GM23338 (cell line): Measurements from ENCODE around the gene ZMAT3. TPM values are rescaled to one million over a fixed set of nuclear protein-coding genes. Genes with fewer than 3 reads are reported as not detected.

Source experiments
- ATAC-seq: fragments of 200-7000 bp; cut with Tn5 transposase; 3 replicates; pipeline ENCODE4 v1.9.1; 2020
- DNase-seq: peaks from one replicate; pipeline ENCODE4 v3.0.0-alpha.2; 2015; ENCODE audit warnings: low spot score
- H2AFZ ChIP-seq: fragments of 200-600 bp; sonication (generic); 2 replicates; pipeline ENCODE4 v1.8.0; 2016; ENCODE audit warnings: antibody characterized with exemption, mild to moderate bottlenecking, moderate library complexity
- H3F3A ChIP-seq: fragments of 200-600 bp; sonication (generic); replicated peaks from 2 replicates; pipeline ENCODE4 v1.8.0; 2017; ENCODE audit warnings: antibody characterized with exemption, mixed run types, low read depth
- H3K27ac ChIP-seq: fragments of 200-600 bp; sonication (generic); 2 replicates; pipeline ENCODE4 v1.6.1; 2016; ENCODE audit warnings: low read depth
- H3K27me3 ChIP-seq: fragments of 200-600 bp; sonication (generic); 2 replicates; pipeline ENCODE4 v1.8.0; 2016; ENCODE audit warnings: mild to moderate bottlenecking, mixed run types, moderate library complexity; ENCODE audit not compliant: insufficient read depth
- H3K36me3 ChIP-seq: fragments of 200-600 bp; sonication (generic); 2 replicates; pipeline ENCODE4 v1.8.0; 2016; ENCODE audit warnings: mild to moderate bottlenecking; ENCODE audit not compliant: insufficient read depth
- H3K4me1 ChIP-seq: fragments of 200-600 bp; sonication (generic); 2 replicates; pipeline ENCODE4 v1.8.0; 2016; ENCODE audit warnings: mild to moderate bottlenecking, moderate library complexity; ENCODE audit not compliant: insufficient read depth
- H3K4me2 ChIP-seq: fragments of 200-600 bp; sonication (generic); 2 replicates; pipeline ENCODE4 v1.7.1; 2017; ENCODE audit warnings: mixed run types
- H3K4me3 ChIP-seq: fragments of 200-600 bp; sonication (generic); 2 replicates; pipeline ENCODE4 v1.6.1; 2016; ENCODE audit warnings: mixed run types
- H3K79me2 ChIP-seq: fragments of 200-600 bp; sonication (generic); replicated peaks from 2 replicates; pipeline ENCODE4 v1.8.0; 2017; ENCODE audit warnings: mild to moderate bottlenecking; ENCODE audit not compliant: insufficient read depth
- H3K9me2 ChIP-seq: fragments of 200-600 bp; sonication (generic); 2 replicates; pipeline ENCODE4 v1.8.0; 2017; ENCODE audit not compliant: insufficient read depth
- H4K20me1 ChIP-seq: fragments of 200-600 bp; sonication (generic); replicated peaks from 2 replicates; pipeline ENCODE4 v1.8.0; 2017; ENCODE audit warnings: mild to moderate bottlenecking; ENCODE audit not compliant: insufficient read depth
- H3K27ac Mint-ChIP-seq: 2 replicates; pipeline ENCODE4 v1.8.0; 2020; ENCODE audit warnings: inconsistent platforms, mild to moderate bottlenecking, moderate library complexity, mixed read lengths
- H3K27me3 Mint-ChIP-seq: 3 replicates; pipeline ENCODE4 v1.8.0; 2022; ENCODE audit warnings: low read depth, mild to moderate bottlenecking, moderate library complexity, mixed read lengths, inconsistent platforms; ENCODE audit not compliant: insufficient read depth, poor library complexity
- H3K36me3 Mint-ChIP-seq: 3 replicates; pipeline ENCODE4 v1.8.0; 2021; ENCODE audit warnings: low read depth, mild to moderate bottlenecking, inconsistent platforms, moderate library complexity, mixed read lengths
- H3K4me1 Mint-ChIP-seq: 3 replicates; pipeline ENCODE4 v1.8.0; 2020; ENCODE audit warnings: mild to moderate bottlenecking, inconsistent platforms, mixed read lengths
- H3K4me3 Mint-ChIP-seq: 3 replicates; pipeline ENCODE4 v1.8.0; 2021; ENCODE audit warnings: moderate library complexity, mild to moderate bottlenecking, inconsistent platforms, mixed read lengths
- H3K9me3 Mint-ChIP-seq: 3 replicates; pipeline ENCODE4 v1.8.0; 2020; ENCODE audit warnings: moderate library complexity, mild to moderate bottlenecking, inconsistent platforms, mixed read lengths
- CREB1 ChIP-seq: fragments of 250-450 bp; sonication (Bioruptor Pico); IDR thresholded peaks from 2 replicates; pipeline ENCODE4 v1.5.0; 2020; ENCODE audit warnings: low read depth, mild to moderate bottlenecking, moderate library complexity
- EZH2 ChIP-seq: fragments of 200-600 bp; sonication (generic); IDR thresholded peaks from one replicate; pipeline ENCODE4 v1.8.0; 2017; ENCODE audit warnings: antibody characterized with exemption, mild to moderate bottlenecking, low read depth; ENCODE audit not compliant: unreplicated experiment
- EZH2phosphoT487 ChIP-seq: fragments of 200-600 bp; sonication (generic); IDR thresholded peaks from one replicate; pipeline ENCODE4 v1.8.1; 2018; ENCODE audit warnings: antibody characterized with exemption; ENCODE audit not compliant: unreplicated experiment
- JUNB ChIP-seq: IDR thresholded peaks from one replicate; pipeline ENCODE4 v1.6.1; 2016; ENCODE audit warnings: antibody characterized with exemption; ENCODE audit not compliant: unreplicated experiment
- NANOG ChIP-seq: IDR thresholded peaks from 2 replicates; pipeline ENCODE4 v1.6.1; 2016; ENCODE audit warnings: antibody characterized with exemption, borderline replicate concordance
- POLR2AphosphoS5 ChIP-seq: IDR thresholded peaks from 2 replicates; pipeline ENCODE4 v1.6.1; 2016; ENCODE audit warnings: antibody characterized with exemption, low read depth
- STAT1 ChIP-seq: IDR thresholded peaks from one replicate; pipeline ENCODE4 v1.6.1; 2016; ENCODE audit warnings: antibody characterized with exemption; ENCODE audit not compliant: unreplicated experiment
- ZNF114 ChIP-seq: fragments of 250-450 bp; sonication (Bioruptor Pico); IDR thresholded peaks from 2 replicates; pipeline ENCODE4 v1.5.0; 2020; ENCODE audit warnings: mild to moderate bottlenecking, moderate library complexity
- ZNF331 ChIP-seq: fragments of 250-450 bp; sonication (Bioruptor Pico); IDR thresholded peaks from 2 replicates; pipeline ENCODE4 v1.5.0; 2020; ENCODE audit warnings: low read depth, mild to moderate bottlenecking, moderate library complexity
- polyA plus RNA-seq: library from polyadenylated mRNA; unstranded; fragments of >200 nt; fragmentation: Nextera tagmentation; extraction: Ambion mirVana; gene quantifications from 2 replicates; pipeline ENCODE4 v1.2.1, GENCODE V29; 2016
- total RNA-seq: library from RNA; depleted of rRNA; stranded (reverse); fragments of >200 nt; shearing (Covaris generic); gene quantifications from 2 replicates; pipeline ENCODE4 v1.2.3, GENCODE V29; 2014
- TF ChIP-seq, protein P1 (sequence below): fragments of 250-450 bp; sonication (Bioruptor Pico); IDR thresholded peaks from 2 replicates; pipeline ENCODE4 v1.5.0; 2020; ENCODE audit warnings: mild to moderate bottlenecking, moderate library complexity
- TF ChIP-seq, protein P2 (sequence below): IDR thresholded peaks from one replicate; pipeline ENCODE4 v1.6.1; 2018; ENCODE audit warnings: antibody characterized with exemption; ENCODE audit not compliant: unreplicated experiment
- TF ChIP-seq, protein P3 (sequence below): IDR thresholded peaks from 2 replicates; pipeline ENCODE4 v1.6.1; 2016; ENCODE audit warnings: antibody characterized with exemption
- TF ChIP-seq, protein P4 (sequence below), 2 experiments: fragments of 200-600 bp in 1 of 2; sonication (generic) in 1 of 2; conservative IDR thresholded peaks; 2 replicates each; pipeline versions ENCODE4 v1.5.1 to v1.6.1; 2016 to 2017; ENCODE audit warnings: antibody characterized with exemption in 2 of 2, low read depth in 2 of 2, mild to moderate bottlenecking in 2 of 2, moderate library complexity in 1 of 2

Gene ZMAT3
- total and polyA plus RNA-seq, 2 experiments from 2014 or later = 10.0 to 17.3 TPM

DNA sequence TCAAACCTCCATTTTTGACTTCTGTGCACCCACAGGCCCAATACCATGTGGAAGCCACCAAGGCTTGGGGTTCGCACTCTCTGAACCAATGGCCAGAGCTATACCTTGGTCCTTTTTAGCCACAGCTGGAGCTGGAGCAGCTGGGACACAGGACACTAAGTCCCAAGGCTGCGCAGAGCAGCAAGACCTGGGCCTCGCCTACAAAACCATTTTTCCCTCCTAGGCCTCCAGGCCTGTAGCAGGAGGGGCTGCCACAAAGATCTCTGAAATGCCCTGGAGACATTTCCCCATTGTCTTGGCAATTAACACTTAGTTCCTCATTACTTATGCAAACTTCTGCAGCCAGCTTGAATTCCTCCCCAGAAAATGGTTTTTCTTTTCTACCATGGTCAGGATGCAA is 81.3 kb downstream of the ZMAT3 start:
- H3F3A ChIP-seq = no peaks in the 10 kb centered on the region
- H2AFZ ChIP-seq = no peak overlapping the region
- no peak overlapping the region for H3K4me3 ChIP-seq
- H3K79me2 ChIP-seq = no peaks in the 10 kb centered on the region
- H3K27ac ChIP-seq = no peak overlapping the region
- Mint-ChIP-seq H3K27me3 (no peaks in the 10 kb centered on the region), H3K27ac (no peak overlapping the region), H3K9me3 (peaks cover 64% of the 10 kb centered on the region), H3K4me1 (no peaks in the 10 kb centered on the region), H3K36me3 (peaks cover 50% of the 10 kb centered on the region), H3K4me3 (no peak overlapping the region)
- no peaks in the 10 kb centered on the region for H3K27me3 ChIP-seq
- H3K36me3 ChIP-seq = peaks cover 8% of the 10 kb centered on the region; the same call in 1 of the 2 replicates
- ATAC-seq (no peak), DNase-seq (no peak)
- H3K9me2 ChIP-seq = peaks cover 3% of the 10 kb centered on the region
- no peaks in the 10 kb centered on the region for H3K4me1 ChIP-seq
- TF ChIP-seq EZH2 (no peak), JUNB (no peak), STAT1 (no peak), ZNF114 (CRISPR knock-in tag) (no peak), POLR2AphosphoS5 (no peak), CREB1 (no peak), NANOG (no peak), EZH2phosphoT487 (no peak), ZNF331 (CRISPR knock-in tag) (no peak)
- TF ChIP-seq, protein P1, sequence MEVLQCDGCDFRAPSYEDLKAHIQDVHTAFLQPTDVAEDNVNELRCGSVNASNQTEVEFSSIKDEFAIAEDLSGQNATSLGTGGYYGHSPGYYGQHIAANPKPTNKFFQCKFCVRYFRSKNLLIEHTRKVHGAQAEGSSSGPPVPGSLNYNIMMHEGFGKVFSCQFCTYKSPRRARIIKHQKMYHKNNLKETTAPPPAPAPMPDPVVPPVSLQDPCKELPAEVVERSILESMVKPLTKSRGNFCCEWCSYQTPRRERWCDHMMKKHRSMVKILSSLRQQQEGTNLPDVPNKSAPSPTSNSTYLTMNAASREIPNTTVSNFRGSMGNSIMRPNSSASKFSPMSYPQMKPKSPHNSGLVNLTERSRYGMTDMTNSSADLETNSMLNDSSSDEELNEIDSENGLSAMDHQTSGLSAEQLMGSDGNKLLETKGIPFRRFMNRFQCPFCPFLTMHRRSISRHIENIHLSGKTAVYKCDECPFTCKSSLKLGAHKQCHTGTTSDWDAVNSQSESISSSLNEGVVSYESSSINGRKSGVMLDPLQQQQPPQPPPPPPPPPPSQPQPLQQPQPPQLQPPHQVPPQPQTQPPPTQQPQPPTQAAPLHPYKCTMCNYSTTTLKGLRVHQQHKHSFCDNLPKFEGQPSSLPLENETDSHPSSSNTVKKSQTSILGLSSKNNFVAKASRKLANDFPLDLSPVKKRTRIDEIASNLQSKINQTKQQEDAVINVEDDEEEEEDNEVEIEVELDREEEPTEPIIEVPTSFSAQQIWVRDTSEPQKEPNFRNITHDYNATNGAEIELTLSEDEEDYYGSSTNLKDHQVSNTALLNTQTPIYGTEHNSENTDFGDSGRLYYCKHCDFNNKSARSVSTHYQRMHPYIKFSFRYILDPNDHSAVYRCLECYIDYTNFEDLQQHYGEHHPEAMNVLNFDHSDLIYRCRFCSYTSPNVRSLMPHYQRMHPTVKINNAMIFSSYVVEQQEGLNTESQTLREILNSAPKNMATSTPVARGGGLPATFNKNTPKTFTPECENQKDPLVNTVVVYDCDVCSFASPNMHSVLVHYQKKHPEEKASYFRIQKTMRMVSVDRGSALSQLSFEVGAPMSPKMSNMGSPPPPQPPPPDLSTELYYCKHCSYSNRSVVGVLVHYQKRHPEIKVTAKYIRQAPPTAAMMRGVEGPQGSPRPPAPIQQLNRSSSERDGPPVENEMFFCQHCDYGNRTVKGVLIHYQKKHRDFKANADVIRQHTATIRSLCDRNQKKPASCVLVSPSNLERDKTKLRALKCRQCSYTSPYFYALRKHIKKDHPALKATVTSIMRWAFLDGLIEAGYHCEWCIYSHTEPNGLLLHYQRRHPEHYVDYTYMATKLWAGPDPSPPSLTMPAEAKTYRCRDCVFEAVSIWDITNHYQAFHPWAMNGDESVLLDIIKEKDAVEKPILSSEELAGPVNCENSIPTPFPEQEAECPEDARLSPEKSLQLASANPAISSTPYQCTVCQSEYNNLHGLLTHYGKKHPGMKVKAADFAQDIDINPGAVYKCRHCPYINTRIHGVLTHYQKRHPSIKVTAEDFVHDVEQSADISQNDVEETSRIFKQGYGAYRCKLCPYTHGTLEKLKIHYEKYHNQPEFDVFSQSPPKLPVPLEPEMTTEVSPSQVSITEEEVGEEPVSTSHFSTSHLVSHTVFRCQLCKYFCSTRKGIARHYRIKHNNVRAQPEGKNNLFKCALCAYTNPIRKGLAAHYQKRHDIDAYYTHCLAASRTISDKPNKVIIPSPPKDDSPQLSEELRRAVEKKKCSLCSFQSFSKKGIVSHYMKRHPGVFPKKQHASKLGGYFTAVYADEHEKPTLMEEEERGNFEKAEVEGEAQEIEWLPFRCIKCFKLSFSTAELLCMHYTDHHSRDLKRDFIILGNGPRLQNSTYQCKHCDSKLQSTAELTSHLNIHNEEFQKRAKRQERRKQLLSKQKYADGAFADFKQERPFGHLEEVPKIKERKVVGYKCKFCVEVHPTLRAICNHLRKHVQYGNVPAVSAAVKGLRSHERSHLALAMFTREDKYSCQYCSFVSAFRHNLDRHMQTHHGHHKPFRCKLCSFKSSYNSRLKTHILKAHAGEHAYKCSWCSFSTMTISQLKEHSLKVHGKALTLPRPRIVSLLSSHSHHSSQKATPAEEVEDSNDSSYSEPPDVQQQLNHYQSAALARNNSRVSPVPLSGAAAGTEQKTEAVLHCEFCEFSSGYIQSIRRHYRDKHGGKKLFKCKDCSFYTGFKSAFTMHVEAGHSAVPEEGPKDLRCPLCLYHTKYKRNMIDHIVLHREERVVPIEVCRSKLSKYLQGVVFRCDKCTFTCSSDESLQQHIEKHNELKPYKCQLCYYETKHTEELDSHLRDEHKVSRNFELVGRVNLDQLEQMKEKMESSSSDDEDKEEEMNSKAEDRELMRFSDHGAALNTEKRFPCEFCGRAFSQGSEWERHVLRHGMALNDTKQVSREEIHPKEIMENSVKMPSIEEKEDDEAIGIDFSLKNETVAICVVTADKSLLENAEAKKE = no peak
- TF ChIP-seq, protein P2, sequence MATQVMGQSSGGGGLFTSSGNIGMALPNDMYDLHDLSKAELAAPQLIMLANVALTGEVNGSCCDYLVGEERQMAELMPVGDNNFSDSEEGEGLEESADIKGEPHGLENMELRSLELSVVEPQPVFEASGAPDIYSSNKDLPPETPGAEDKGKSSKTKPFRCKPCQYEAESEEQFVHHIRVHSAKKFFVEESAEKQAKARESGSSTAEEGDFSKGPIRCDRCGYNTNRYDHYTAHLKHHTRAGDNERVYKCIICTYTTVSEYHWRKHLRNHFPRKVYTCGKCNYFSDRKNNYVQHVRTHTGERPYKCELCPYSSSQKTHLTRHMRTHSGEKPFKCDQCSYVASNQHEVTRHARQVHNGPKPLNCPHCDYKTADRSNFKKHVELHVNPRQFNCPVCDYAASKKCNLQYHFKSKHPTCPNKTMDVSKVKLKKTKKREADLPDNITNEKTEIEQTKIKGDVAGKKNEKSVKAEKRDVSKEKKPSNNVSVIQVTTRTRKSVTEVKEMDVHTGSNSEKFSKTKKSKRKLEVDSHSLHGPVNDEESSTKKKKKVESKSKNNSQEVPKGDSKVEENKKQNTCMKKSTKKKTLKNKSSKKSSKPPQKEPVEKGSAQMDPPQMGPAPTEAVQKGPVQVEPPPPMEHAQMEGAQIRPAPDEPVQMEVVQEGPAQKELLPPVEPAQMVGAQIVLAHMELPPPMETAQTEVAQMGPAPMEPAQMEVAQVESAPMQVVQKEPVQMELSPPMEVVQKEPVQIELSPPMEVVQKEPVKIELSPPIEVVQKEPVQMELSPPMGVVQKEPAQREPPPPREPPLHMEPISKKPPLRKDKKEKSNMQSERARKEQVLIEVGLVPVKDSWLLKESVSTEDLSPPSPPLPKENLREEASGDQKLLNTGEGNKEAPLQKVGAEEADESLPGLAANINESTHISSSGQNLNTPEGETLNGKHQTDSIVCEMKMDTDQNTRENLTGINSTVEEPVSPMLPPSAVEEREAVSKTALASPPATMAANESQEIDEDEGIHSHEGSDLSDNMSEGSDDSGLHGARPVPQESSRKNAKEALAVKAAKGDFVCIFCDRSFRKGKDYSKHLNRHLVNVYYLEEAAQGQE = no peak
- TF ChIP-seq, protein P3, sequence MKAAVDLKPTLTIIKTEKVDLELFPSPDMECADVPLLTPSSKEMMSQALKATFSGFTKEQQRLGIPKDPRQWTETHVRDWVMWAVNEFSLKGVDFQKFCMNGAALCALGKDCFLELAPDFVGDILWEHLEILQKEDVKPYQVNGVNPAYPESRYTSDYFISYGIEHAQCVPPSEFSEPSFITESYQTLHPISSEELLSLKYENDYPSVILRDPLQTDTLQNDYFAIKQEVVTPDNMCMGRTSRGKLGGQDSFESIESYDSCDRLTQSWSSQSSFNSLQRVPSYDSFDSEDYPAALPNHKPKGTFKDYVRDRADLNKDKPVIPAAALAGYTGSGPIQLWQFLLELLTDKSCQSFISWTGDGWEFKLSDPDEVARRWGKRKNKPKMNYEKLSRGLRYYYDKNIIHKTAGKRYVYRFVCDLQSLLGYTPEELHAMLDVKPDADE = no peak
- TF ChIP-seq, protein P4, sequence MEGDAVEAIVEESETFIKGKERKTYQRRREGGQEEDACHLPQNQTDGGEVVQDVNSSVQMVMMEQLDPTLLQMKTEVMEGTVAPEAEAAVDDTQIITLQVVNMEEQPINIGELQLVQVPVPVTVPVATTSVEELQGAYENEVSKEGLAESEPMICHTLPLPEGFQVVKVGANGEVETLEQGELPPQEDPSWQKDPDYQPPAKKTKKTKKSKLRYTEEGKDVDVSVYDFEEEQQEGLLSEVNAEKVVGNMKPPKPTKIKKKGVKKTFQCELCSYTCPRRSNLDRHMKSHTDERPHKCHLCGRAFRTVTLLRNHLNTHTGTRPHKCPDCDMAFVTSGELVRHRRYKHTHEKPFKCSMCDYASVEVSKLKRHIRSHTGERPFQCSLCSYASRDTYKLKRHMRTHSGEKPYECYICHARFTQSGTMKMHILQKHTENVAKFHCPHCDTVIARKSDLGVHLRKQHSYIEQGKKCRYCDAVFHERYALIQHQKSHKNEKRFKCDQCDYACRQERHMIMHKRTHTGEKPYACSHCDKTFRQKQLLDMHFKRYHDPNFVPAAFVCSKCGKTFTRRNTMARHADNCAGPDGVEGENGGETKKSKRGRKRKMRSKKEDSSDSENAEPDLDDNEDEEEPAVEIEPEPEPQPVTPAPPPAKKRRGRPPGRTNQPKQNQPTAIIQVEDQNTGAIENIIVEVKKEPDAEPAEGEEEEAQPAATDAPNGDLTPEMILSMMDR (conservative IDR thresholded peaks at IDR 0.05; ENCODE audit: low read depth in 2 of 2) = no peak
- no peaks in the 10 kb centered on the region for H4K20me1 ChIP-seq
- no peak overlapping the region for H3K4me2 ChIP-seq
